ENCODE results near the gene POLD2. TPM values are rescaled to one million over a fixed set of nuclear protein-coding genes. Genes with fewer than 3 reads are reported as not detected.

The POLD2 gene
- total RNA-seq, 2 experiments from 2014 or later, result 287 to 296 TPM

DNA sequence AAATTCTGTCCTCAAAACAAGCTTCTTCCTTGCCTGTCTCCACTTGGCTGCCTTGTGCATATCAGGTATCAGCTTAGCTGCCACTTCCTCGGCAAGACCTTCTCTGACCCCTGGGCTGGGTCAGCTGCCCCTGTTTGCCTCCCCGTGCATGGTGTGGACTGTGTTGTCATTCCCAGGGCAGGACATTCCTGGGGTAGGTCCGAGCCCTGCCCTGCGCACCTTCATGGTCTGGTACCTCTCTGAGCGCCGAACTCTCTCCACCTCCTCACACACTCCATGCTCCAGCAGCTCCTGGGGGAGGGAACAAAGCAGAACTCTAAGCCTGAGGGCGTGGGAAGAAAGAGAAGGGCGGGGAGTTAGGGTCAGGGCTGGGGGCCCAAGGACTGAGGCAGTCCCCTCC, 44.8 kb downstream of the POLD2 start:
- Mint-ChIP-seq H3K27ac (peak overlapping the region; percentile 73), H3K4me1 (peaks cover 40% of the 10 kb centered on the region), H3K9me3 (no peaks in the 10 kb centered on the region), H3K36me3 (peaks cover 43% of the 10 kb centered on the region), H3K4me3 (no peak overlapping the region), H3K27me3 (no peaks in the 10 kb centered on the region)
- no peak for DNase-seq

DNA sequence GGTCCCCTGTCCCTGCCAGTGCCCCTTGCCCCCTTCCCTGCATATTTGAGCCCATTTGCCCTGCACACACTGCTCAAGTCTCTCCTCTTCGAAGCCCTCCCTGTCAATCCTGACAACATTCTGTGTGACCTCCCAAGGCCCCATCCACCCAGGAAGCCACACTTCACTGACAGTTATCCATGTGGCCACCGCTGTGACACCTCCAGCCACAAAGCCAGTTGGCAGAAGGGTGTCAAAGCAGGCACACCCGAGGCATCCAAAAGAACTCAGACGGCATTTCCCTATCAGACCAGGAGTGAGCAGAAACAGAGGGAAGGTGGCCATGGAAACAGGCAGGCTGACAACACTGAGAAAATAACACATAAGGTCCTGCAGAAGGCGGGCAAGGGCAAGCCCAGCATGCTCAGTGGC, 45.7 kb downstream of the POLD2 start:
- DNase-seq, result no peak
- Mint-ChIP-seq H3K9me3 (no peaks in the 10 kb centered on the region), H3K36me3 (peaks cover 43% of the 10 kb centered on the region), H3K27ac (peak overlapping the region; percentile 81), H3K27me3 (no peaks in the 10 kb centered on the region), H3K4me1 (peaks cover 35% of the 10 kb centered on the region), H3K4me3 (no peak overlapping the region)

DNA sequence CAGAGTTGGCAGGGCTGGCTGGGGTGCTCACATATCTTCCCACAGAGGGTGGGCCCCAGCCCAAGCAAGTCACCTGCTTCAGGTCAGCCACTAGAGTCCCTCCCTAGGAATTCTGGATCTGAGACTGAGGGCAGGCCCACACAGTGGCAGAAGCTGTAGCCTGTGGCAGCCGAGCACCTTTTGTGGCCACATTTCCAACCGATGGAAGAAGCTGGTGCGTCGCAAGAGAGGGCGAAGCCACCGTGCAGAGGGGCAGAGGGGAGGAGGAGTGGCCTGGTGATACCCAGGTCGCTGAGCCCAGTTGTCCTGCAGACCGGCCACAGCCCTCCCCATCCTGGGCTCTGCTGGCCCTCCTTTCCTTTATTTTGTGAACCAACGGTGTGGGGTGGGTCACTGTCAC, 46.3 kb downstream of the POLD2 start:
- H3K4me1 Mint-ChIP-seq, result peaks cover 41% of the 10 kb centered on the region
- H3K9me3 Mint-ChIP-seq, result no peaks in the 10 kb centered on the region
- H3K27me3 Mint-ChIP-seq, result no peaks in the 10 kb centered on the region
- DNase-seq, result no peak
- H3K4me3 Mint-ChIP-seq, result no peak overlapping the region
- peaks cover 45% of the 10 kb centered on the region for H3K36me3 Mint-ChIP-seq
- H3K27ac Mint-ChIP-seq, result peak overlapping the region; percentile 27

DNA sequence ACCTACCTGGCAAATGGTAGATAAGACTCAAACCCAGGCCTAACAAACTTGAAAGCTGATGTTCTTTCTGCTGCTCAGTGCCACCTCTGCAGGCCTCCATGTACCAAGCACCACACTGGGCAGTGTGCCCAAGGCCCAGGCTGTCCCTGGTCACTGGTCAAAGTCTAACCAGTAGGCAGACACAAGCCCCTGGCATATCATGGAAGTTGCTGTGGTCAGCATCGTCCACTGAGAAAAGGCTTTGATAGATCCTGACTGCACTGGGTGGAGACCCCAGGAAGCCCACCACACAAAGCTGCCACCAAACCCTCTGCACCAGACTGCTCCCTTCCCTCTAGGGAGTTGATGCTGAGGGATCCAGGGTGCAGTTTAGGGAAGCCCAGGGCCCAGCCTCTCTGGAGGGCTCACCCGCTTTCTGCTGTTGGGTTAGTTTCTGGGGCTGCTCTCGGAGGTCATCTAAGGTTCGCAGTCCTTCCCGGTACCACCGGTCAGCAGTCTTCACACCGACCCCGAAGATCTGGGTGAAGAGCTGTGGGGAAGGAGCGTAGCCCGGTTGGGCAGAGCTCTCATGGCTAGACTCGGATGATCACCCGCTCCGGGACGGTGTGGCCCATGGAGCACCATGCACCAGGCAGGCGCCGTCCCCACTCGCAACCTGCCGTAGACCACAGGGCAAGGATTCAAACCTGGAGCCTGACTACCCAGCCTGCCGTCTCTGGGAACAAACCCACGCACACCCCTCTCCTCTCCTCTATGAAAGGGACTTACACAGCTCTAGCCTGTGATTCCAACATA, 47.0 kb downstream of the POLD2 start:
- peaks cover 41% of the 10 kb centered on the region for H3K4me1 Mint-ChIP-seq
- no peaks in the 10 kb centered on the region for H3K27me3 Mint-ChIP-seq
- H3K27ac Mint-ChIP-seq, result no peak overlapping the region
- H3K4me3 Mint-ChIP-seq, result no peak overlapping the region
- no peaks in the 10 kb centered on the region for H3K9me3 Mint-ChIP-seq
- DNase-seq, result no peak
- peaks cover 40% of the 10 kb centered on the region for H3K36me3 Mint-ChIP-seq

DNA sequence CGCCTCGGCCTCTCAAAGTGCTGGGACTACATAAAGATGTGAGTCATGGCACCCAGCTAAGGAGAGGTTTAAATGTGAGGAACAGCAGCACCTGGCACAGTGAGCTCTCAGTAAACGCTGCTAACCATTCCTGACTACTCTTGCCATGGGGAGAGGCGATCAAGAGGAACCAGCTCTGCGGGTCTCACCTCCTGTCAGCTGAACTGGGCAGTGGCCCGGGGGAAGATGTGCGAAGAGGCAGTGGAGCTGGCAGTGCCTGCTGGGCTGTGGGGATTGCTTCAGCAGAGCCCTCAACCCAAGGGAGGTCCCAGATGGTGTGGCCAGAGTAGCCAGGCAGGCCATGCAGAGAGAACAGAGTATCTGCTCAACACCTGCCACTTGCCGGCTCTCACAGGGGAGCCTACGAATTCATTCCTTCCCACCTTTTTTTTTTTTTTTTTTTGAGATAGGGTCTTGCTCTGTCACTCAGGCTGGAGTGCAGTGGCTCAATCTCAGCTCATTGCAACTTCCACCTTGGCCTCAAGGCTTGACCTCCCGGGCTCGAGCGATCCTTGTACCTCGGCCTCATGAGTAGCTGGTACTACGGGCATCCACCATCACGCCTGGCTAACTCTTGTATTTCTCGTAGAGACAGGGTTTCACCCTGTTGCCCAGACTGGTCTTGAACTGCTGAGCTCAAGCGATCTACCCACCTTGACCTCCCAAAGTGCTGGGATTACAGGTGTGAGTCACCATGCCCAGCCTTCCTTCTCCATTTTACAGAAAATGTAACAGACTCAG, 47.9 kb downstream of the POLD2 start:
- H3K9me3 Mint-ChIP-seq, result no peaks in the 10 kb centered on the region
- H3K4me1 Mint-ChIP-seq, result peaks cover 40% of the 10 kb centered on the region
- no peak overlapping the region for H3K4me3 Mint-ChIP-seq
- peaks cover 35% of the 10 kb centered on the region for H3K36me3 Mint-ChIP-seq
- H3K27ac Mint-ChIP-seq, result peak overlapping the region; percentile 83
- DNase-seq, result no peak
- no peaks in the 10 kb centered on the region for H3K27me3 Mint-ChIP-seq

DNA sequence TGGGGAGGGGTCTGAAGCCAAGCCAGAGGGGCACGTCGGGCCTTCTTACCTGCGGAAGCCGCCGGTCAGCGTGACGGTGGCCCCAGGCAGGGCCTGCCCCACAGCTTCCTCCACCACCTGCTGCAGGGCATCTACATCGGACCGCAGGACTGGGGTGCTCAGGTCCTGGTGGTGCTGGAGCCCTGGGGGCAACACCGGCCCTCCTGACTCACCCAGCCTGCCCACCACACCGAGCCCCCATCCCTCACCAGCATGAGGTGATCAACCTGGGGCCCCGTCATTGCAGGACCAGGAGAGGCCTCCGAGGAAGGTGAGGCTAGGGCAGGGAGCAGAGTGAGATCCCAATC, 49.0 kb downstream of the POLD2 start:
- peaks cover 31% of the 10 kb centered on the region for H3K4me1 Mint-ChIP-seq
- peak overlapping the region; percentile 25 for H3K4me3 Mint-ChIP-seq
- no peaks in the 10 kb centered on the region for H3K9me3 Mint-ChIP-seq
- DNase-seq, result no peak
- peak overlapping the region; percentile 83 for H3K27ac Mint-ChIP-seq
- peaks cover 34% of the 10 kb centered on the region for H3K36me3 Mint-ChIP-seq
- H3K27me3 Mint-ChIP-seq, result no peaks in the 10 kb centered on the region

DNA sequence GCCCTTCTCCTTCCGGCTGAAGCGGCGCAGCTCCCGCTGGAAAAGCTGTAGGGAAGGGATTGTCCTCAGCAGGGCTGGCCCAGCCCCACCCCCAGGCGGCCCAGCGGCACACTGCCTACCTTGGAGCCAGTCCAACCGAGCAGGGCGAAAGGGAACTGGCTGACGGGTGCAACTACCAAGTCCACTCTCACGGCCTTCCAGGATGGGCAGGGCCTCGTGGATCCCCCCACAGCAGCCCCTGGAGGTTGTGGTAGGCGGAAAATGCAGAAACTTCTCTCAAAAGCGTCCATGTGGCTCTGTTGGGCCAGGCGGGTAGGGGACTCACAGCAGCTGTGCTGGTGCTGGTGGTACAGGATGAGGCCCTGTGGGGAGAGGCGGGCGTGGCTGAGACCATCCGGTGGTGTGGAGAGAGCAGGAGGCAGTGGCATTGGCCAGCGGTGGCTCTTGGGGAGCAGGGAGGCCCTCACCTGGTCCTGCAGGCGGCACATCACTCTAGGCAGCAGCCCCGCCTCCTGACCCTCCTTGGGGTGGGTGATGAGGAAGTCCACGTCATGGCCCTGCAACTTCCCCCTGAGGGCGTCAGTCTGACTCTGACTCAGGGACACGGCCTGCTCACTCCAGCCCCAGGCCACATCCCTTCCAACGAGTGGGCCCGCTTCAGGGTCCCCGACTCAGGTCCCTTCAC, 49.5 kb downstream of the POLD2 start:
- DNase-seq, result peak; percentile 78

DNA sequence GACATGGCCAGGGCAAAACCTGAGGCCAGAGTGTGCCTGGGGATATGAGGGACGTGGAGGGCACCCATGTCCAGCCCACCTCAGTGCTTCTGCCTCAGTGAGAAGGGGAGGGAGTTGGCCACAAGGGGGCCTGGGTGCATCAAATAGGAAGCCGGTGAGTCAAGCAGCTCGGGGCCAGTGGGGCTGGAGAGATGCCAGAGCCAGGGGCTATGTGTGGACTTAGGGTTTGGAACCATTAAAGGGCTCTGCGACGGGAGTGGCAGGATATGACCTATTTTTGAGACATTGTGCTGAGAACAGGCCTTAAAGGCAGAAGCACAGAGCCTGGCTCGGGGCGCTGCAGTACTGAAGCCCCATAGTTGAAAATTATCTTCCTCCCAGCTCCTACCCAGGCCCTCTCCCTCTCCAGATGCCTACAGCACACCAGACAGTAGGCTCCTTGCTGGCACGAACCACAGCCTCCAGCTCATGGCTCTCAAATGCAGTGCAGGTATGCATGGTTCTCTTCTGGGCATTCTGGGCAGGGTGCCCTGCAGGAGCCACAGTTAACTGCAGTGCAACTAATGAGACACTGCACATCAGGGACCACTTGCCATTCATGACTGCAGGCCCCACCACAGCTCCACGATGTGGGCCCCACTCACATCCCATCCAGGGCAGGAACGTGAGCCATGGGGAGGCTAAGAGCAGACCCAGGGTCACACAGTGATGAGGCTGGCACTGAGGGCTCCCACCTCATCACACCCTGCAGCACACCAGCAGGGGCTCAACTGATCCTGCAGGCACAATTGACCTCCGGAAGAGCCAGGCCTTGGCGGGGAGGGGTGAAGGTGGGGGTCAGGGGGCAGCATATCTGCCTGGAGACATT, 50.8 kb downstream of the POLD2 start:
- H3K9me3 Mint-ChIP-seq, result no peaks in the 10 kb centered on the region
- peaks cover 27% of the 10 kb centered on the region for H3K4me1 Mint-ChIP-seq
- H3K4me3 Mint-ChIP-seq, result no peak overlapping the region
- peaks cover 30% of the 10 kb centered on the region for H3K36me3 Mint-ChIP-seq
- peak overlapping the region; percentile 4 for H3K27ac Mint-ChIP-seq
- no peaks in the 10 kb centered on the region for H3K27me3 Mint-ChIP-seq
- DNase-seq, result peak; percentile 53

More for the DNA sequence above, 49.5 kb downstream of the POLD2 start:
- peaks cover 27% of the 10 kb centered on the region for H3K4me1 Mint-ChIP-seq
- no peaks in the 10 kb centered on the region for H3K9me3 Mint-ChIP-seq
- peak overlapping the region; percentile 83 for H3K27ac Mint-ChIP-seq
- H3K27me3 Mint-ChIP-seq, result no peaks in the 10 kb centered on the region
- H3K36me3 Mint-ChIP-seq, result peaks cover 34% of the 10 kb centered on the region
- peak overlapping the region; percentile 25 for H3K4me3 Mint-ChIP-seq

DNA sequence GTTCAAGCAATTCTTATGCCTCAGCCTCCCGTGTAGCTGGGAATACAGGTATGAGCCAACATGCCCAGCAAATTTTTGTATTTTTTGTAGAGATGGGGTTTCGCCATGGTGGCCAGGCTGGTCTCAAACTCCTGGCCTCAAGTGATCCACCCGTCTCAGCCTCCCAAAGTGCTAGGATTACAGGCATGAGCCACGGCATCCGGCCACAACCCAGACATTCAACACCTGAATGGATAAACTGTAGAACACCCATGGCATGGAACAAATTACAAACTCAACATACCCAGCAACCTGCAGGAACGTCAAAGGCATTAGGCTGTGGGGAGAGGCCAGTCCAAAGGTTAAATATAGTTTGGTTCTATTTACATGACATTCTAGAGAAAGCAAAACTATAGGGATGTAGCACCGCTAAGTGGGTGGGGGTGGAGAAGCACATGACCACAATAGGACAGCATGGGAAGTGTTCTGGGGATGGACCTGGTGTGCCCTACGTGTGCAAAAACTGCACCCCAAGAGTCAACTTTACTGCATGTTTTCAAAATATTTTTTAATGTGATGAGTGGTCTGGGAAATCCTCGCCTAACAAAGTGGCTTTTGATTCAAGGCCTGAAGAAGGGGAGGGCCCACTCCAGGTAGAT, 51.5 kb downstream of the POLD2 start:
- H3K27me3 Mint-ChIP-seq, result peaks cover 3% of the 10 kb centered on the region
- no peak for DNase-seq
- peaks cover 28% of the 10 kb centered on the region for H3K36me3 Mint-ChIP-seq
- H3K4me3 Mint-ChIP-seq, result no peak overlapping the region
- H3K27ac Mint-ChIP-seq, result peak overlapping the region; percentile 4
- no peaks in the 10 kb centered on the region for H3K9me3 Mint-ChIP-seq
- H3K4me1 Mint-ChIP-seq, result peaks cover 26% of the 10 kb centered on the region

DNA sequence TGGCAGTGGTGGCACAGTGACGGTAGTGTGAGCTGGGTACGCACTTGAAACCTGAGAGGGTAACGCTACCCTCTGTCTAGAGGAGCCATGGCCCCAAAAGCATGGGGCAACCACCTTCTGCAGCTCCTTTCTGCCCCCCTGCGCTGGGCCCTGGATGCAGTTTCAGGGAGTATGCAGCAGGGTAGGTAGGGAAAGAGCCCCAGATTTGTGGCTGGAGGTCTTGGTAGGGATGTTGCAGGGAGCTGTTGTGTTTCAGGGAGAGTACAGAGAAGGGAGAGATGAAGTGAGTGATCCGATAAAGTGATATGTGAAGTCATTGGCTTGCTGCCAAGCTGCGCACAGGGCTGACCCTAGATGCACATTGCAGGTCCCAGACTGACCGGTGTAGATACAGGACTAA, 55.3 kb downstream of the POLD2 start:
- H3K4me1 Mint-ChIP-seq, result peaks cover 36% of the 10 kb centered on the region
- H3K27ac Mint-ChIP-seq, result no peak overlapping the region
- DNase-seq, result no peak

DNA sequence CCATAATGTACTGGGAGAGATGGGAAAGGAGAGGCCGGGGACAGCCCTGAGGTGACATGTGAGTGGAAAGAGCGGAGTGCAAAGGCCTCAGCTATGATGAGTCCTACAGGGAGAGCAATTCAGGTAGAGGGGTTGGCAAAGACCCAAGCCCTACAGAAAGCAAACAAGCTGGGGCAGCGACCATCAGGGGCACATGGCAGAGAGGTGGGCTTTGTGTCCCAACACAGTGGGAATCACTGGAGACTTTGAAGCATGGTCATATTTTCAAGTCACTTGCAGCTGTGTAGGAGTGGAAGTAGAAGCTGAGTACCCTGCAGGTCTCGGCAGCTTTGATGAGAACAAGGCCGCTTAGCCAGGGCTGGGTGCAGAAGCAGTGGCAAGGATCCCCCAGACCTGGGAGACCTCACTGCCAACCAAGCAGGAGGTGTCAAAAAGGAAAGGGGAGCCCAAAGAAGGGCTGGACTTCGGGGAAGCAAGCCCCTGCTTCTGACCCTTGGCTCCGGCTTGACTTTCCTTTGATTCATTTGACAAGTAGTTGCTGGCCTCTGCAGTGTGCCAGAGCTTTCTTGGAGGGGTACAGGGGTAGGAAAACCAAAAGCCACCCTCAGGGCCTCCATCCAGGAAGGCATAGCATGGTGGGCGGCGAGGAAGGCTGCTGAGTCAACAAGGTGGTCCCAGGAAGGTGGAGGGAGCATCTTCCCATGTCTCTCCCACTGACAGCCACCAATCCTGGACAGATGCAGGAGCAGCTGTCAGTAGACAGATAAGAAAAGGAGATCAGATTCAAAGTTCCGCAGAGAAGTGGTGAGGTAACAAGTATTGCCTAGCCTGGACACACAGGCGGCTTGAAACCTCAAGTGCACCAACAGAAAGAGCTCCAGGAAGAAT, 56.0 kb downstream of the POLD2 start:
- H3K4me3 Mint-ChIP-seq, result no peak overlapping the region
- H3K27me3 Mint-ChIP-seq, result peaks cover 5% of the 10 kb centered on the region
- no peak for DNase-seq
- no peaks in the 10 kb centered on the region for H3K9me3 Mint-ChIP-seq
- H3K36me3 Mint-ChIP-seq, result peaks cover 11% of the 10 kb centered on the region
- H3K4me1 Mint-ChIP-seq, result peaks cover 31% of the 10 kb centered on the region
- peak overlapping the region; percentile 47 for H3K27ac Mint-ChIP-seq

More for the DNA sequence above, 55.3 kb downstream of the POLD2 start:
- Mint-ChIP-seq H3K36me3 (peaks cover 9% of the 10 kb centered on the region), H3K4me3 (no peak overlapping the region), H3K27me3 (peaks cover 5% of the 10 kb centered on the region), H3K9me3 (no peaks in the 10 kb centered on the region)

DNA sequence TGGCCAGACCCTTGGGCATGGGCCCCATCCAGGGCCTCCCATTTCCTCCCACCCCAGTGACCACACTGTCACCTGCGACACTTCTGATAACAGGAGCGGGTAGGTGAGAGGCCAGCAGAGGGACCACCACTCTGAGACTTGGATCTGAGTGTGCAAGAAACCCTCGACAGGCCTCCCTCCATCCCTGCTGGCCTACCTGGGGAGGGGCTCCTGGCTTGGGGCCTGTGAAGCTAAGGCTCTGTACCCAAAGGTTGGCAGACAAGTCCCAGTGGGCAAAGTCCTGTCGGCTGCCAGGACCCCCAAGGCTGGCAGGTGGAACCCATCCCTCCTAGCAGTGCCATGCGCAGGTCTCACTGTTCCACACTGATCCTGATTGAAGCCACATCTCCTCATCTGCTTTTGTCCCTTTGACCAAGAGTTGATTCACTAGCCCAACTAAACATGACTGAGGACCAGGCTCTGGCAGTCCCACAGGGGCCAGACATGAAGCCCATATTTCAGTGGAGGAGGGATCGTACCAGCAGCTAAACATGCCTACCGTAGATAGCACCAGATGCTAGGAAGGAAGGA, 56.8 kb downstream of the POLD2 start:
- H3K27ac Mint-ChIP-seq, result peak overlapping the region; percentile 2
- H3K4me1 Mint-ChIP-seq, result peaks cover 27% of the 10 kb centered on the region
- no peak overlapping the region for H3K4me3 Mint-ChIP-seq
- DNase-seq, result no peak
- H3K27me3 Mint-ChIP-seq, result peaks cover 5% of the 10 kb centered on the region
- peaks cover 9% of the 10 kb centered on the region for H3K36me3 Mint-ChIP-seq
- H3K9me3 Mint-ChIP-seq, result no peaks in the 10 kb centered on the region

DNA sequence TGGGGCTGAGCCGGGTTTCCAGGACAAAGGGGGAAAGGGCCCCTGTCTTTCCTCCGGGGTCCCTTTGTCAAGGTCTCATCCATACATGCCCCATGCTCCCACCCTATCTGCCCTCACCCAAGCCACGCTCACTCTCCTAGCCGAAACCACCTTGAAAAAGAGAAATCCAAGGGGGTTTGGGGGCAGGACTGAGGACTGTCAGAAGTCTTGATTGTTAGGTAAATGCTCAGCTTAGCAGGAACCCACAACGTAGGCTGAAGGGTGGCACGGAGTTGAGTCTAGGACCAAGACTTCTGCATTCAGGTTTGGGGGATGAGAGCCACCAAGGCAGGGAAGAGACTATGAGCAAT, 57.3 kb downstream of the POLD2 start:
- DNase-seq, result no peak
- peaks cover 11% of the 10 kb centered on the region for H3K36me3 Mint-ChIP-seq
- peak overlapping the region; percentile 59 for H3K27ac Mint-ChIP-seq
- peaks cover 5% of the 10 kb centered on the region for H3K27me3 Mint-ChIP-seq
- H3K4me3 Mint-ChIP-seq, result no peak overlapping the region
- peaks cover 25% of the 10 kb centered on the region for H3K4me1 Mint-ChIP-seq
- H3K9me3 Mint-ChIP-seq, result no peaks in the 10 kb centered on the region
